Left ventricle myocardium inferior (tissue), 1 donor: ENCODE data around the gene PXDN. TPM values are rescaled to one million over a fixed set of nuclear protein-coding genes. Genes with fewer than 3 reads are reported as not detected.

Source experiments
- DNase-seq: peaks from one replicate; pipeline ENCODE4 v3.0.0-alpha.2; 2020
- H3K27ac ChIP-seq: fragments of 200-600 bp; replicated peaks from 2 replicates; pipeline ENCODE4 v1.8.0; 2021
- H3K27me3 ChIP-seq: fragments of 200-600 bp; 2 replicates; pipeline ENCODE4 v1.8.0; 2021; ENCODE audit warnings: low read depth
- H3K36me3 ChIP-seq: fragments of 200-600 bp; 2 replicates; pipeline ENCODE4 v1.8.0; 2021
- H3K4me1 ChIP-seq: fragments of 200-600 bp; 2 replicates; pipeline ENCODE4 v1.8.0; 2021
- H3K4me3 ChIP-seq: fragments of 200-600 bp; 2 replicates; pipeline ENCODE4 v1.8.0; 2021; ENCODE audit warnings: mild to moderate bottlenecking, moderate library complexity
- H3K9me3 ChIP-seq: fragments of 200-600 bp; replicated peaks from 2 replicates; pipeline ENCODE4 v1.8.0; 2021
- intact Hi-C: fragments of 100-400 bp; cut with micrococcal nuclease; formaldehyde crosslinking; loops from one replicate; pipeline ENCODE4 v1.11.0; 2022
- total RNA-seq: library from RNA; stranded (reverse); fragmentation: NEBNext Ultra II Directional; extraction: Animal tissue kit (Norgen Biotek cat#: 25700); gene quantifications from one replicate; pipeline ENCODE4 v1.2.1, GENCODE V29; 2021
- TF ChIP-seq, protein P1 (sequence below): fragments of 200-600 bp; IDR thresholded peaks from 2 replicates; pipeline ENCODE4 v1.8.0; 2021; ENCODE audit warnings: antibody characterized with exemption, mild to moderate bottlenecking, borderline replicate concordance
- donor health status: DM: no; HTN: yes; CAD: no; lungs with severe emphysema.

PXDN gene
- total RNA-seq, 1 donor from 2014 or later, result 15.7 TPM

DNA sequence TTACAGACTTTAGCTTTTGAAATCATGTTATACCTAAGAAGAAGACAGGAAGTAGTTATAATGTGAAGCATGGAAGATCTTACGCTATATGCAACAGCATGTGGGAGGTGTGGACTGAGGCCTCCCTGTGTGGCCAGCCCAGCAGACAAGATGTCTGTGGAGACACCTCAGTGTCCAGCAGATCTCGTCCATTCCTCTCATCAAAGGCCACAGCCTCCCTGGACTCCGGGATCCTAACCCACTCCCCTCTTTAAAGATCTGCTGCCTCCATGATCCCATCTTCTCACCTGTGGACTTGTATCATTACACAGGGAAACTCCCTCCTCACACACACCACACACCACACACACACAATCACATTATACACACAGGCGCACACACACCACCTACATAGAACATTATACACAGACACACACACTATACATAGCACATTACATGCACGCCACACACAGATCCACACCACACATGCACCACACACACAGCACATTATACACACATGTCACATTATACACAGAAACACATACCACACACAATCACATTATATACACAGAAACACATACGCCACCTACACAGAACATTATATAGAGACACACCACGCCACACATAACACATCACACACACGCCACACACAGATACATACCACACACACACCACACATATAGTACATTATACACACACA is 89.5 kb downstream of the PXDN start:
- peaks cover 7% of the 10 kb centered on the region for H3K27me3 ChIP-seq
- H3K27ac ChIP-seq, result peak overlapping the region; percentile 75
- no peaks in the 10 kb centered on the region for H3K9me3 ChIP-seq
- intact Hi-C loops, result loop anchor here (10.0 kb wide), 1 partner anchor 60 kb away; no protein-coding TSS in a partner anchor
- H3K4me1 ChIP-seq, result peaks cover 38% of the 10 kb centered on the region
- no peak for DNase-seq
- no peak overlapping the region for H3K4me3 ChIP-seq
- TF ChIP-seq, protein P1, sequence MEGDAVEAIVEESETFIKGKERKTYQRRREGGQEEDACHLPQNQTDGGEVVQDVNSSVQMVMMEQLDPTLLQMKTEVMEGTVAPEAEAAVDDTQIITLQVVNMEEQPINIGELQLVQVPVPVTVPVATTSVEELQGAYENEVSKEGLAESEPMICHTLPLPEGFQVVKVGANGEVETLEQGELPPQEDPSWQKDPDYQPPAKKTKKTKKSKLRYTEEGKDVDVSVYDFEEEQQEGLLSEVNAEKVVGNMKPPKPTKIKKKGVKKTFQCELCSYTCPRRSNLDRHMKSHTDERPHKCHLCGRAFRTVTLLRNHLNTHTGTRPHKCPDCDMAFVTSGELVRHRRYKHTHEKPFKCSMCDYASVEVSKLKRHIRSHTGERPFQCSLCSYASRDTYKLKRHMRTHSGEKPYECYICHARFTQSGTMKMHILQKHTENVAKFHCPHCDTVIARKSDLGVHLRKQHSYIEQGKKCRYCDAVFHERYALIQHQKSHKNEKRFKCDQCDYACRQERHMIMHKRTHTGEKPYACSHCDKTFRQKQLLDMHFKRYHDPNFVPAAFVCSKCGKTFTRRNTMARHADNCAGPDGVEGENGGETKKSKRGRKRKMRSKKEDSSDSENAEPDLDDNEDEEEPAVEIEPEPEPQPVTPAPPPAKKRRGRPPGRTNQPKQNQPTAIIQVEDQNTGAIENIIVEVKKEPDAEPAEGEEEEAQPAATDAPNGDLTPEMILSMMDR, result no peak
- H3K36me3 ChIP-seq, result peaks cover 15% of the 10 kb centered on the region

DNA sequence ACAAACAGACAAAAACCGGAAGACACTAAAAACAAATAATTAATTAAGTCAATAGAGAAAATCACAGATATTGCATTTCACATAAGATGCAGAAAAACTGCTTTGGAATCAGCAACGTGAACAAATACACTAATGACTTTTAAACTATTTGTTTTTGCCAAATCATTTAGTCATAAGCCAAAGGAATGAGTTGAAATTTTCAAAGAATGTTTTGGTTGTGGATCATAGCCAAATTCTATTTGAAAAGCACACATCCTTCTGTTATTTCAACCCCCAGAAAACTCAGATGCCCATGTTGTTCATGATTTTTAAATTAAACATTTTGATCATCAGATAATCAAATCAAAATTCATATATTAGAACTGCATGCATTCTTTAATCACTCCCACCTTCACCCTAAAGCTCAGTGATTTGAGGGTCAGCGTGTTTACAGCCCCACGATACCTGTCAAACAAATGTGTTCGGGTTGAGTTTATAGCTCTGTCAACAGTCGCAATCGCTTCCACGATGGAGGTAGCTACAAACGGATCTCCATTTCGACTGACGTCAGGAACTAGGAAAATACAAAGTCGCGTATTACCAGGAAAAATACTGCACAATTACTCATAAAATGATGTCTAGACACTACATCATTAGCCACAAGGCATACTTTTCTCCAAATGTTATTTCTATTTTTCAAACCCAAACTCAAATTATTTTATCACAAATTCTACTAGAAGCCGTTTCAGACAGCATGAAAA is 90.2 kb downstream of the PXDN start:
- intact Hi-C loops, result loop anchor here (10.0 kb wide), 1 partner anchor 59 kb away; no protein-coding TSS in a partner anchor
- TF ChIP-seq, protein P1, result no peak
- peak overlapping the region; percentile 75 for H3K27ac ChIP-seq
- no peak overlapping the region for H3K4me3 ChIP-seq
- H3K9me3 ChIP-seq, result no peaks in the 10 kb centered on the region
- peaks cover 15% of the 10 kb centered on the region for H3K36me3 ChIP-seq
- H3K27me3 ChIP-seq, result peaks cover 5% of the 10 kb centered on the region
- H3K4me1 ChIP-seq, result peaks cover 38% of the 10 kb centered on the region
- no peak for DNase-seq

DNA sequence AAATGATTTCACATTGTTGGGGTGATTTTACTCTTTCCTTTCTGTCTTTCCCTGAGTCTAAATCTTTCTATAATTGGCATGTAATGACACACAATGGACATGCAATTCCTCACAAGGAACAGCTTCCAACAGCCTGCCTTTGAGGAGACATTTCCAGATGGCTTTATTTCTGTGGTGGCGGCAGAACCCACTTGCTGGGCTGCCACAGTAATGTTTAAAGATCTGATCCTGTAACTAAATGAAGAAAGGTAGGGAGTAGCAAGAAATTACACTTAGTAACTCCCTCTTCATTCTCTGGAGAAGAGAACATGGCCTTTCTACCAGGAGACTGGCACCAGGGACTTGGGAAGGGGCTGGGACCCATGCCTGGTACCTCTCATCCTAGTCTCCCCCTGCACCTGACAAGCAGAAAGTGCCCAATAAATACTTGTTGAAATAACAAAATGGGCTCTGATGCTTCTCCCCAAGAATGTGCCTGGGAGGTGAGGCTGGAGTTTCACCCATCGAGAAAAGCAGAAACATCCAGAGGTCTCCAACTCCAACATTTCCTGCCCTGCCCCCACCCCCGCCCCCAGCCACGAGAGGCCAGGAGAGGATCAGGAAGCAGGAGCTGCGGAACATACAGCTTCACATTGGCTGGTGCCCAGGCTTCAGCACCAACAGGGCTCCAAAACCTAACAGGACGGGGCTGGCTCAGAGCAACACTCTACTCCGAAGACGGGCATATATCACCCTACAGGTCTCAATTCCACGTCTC is 92.1 kb downstream of the PXDN start:
- TF ChIP-seq, protein P1, result no peak
- peaks cover 38% of the 10 kb centered on the region for H3K4me1 ChIP-seq
- intact Hi-C loops, result loop anchor here (10.0 kb wide), 1 partner anchor 57 kb away; no protein-coding TSS in a partner anchor
- H3K9me3 ChIP-seq, result no peaks in the 10 kb centered on the region
- peak overlapping the region; percentile 75 for H3K27ac ChIP-seq
- H3K27me3 ChIP-seq, result peaks cover under 1% of the 10 kb centered on the region
- DNase-seq, result no peak
- H3K36me3 ChIP-seq, result peaks cover 30% of the 10 kb centered on the region
- H3K4me3 ChIP-seq, result no peak overlapping the region

DNA sequence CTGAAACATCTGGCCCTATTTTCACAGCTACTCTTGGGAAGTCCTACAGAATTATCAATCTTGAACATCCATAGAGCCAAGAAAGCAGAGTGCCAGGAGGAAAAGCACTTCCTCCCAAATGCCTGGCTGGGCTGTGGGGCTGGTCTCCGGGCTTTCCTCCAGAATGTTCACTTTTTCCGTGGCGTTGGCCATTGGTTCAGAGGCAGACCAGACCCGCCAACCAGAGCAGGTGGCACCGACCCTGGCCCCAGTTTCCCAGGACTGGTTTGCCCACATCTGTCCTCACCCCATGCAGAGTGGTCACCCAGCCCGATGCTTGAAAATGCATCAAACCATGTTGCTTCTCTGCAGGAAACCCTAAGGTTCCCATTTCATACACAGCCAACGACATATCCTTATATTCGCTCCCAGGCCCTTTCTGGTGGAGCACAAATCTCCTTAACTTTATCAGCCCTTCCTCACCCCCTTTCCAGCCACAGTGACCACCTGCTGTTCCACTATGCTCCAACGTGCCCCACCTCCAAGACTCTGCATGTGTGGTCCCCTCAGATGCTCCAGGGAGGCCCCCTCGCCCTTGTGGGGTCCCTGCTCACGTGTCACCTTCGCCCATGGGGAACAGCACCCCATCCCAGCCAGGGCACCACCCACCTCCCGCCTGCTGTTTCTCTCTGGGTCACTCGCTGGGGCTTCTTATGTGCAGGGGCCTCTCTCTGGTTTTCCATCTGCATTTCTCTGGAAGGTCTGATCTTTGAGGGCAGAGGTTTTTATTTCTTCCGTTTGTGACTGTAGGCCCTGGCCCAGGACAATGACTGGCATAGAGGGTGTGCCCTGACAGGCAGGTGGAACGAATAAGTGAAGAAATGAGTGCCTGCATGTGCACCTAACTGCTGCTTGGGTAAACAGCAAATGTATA is 92.9 kb downstream of the PXDN start:
- Histone ChIP-seq H3K4me3 (no peak overlapping the region), H3K36me3 (peaks cover 31% of the 10 kb centered on the region), H3K4me1 (peaks cover 44% of the 10 kb centered on the region), H3K27ac (peak overlapping the region; percentile 75), H3K27me3 (no peaks in the 10 kb centered on the region), H3K9me3 (no peaks in the 10 kb centered on the region)
- TF ChIP-seq, protein P1, result no peak
- no peak for DNase-seq
- intact Hi-C loops, result loop anchor here (10.0 kb wide), 1 partner anchor 57 kb away; no protein-coding TSS in a partner anchor
